HG03342 (cell line): ENCODE data around the gene STAP2.
"Not testable (repeated sequence)": the region's sequence is repeated elsewhere in the genome, so short reads cannot be mapped to it uniquely, and the experiment has no call there.

Source experiments
- ATAC-seq: cut with Tn5 transposase; IDR thresholded peaks from one replicate; pipeline ENCODE4 v1.9.1; 2021; ENCODE audit warnings: mild to moderate bottlenecking, moderate library complexity; ENCODE audit not compliant: unreplicated experiment

The STAP2 gene

GRCh38 chr19:4277191-4277696 lies 61.4 kb downstream of the STAP2 start:
- no peak for ATAC-seq

- ATAC-seq = not testable (repeated sequence)
These were observed 64.3 kb downstream of the STAP2 start for GRCh38 chr19:4274321-4274686.
